ENCODE data around the gene TAS2R9. TPM values are rescaled to one million over a fixed set of nuclear protein-coding genes. Genes with fewer than 3 reads are reported as not detected.

The TAS2R9 gene
- total RNA-seq, 4 donors from 2014 or later, result not detected

- H3K4me3 ChIP-seq (ENCODE audit: low read depth, poor library complexity, severe bottlenecking), result no peak overlapping the region
- 30 to 54% methylated on average over 2 of the region's 2 CpGs for WGBS, 2 donors
- intact Hi-C loops (cut with DNase I; ENCODE audit: low total_unique reads), result no loop called here
- DNase-seq (ENCODE audit: low spot score in 2 of 2), result no peak
- no peak for TF ChIP-seq POLR2A (IDR thresholded peaks at IDR 0.05)
- TF ChIP-seq CTCF (IDR thresholded peaks at IDR 0.05), result no peak
Measured at GRCh38 chr12:10847744-10848143, 37.8 kb upstream of the TAS2R9 start.

- DNase-seq (ENCODE audit: low spot score in 2 of 2), result no peak
- TF ChIP-seq POLR2A (IDR thresholded peaks at IDR 0.05), result no peak
- no peak for TF ChIP-seq CTCF (IDR thresholded peaks at IDR 0.05)
- no peak overlapping the region for H3K4me3 ChIP-seq (ENCODE audit: low read depth, poor library complexity, severe bottlenecking)
- WGBS, 2 donors, result 95 to 96% methylated on average over 2 of the region's 2 CpGs
- intact Hi-C loops (cut with DNase I; ENCODE audit: low total_unique reads), result no loop called here
Measured at GRCh38 chr12:10842862-10843261, 32.9 kb upstream of the TAS2R9 start.

- H3K4me3 ChIP-seq (ENCODE audit: low read depth, poor library complexity, severe bottlenecking), result no peak overlapping the region
- intact Hi-C loops (cut with DNase I; ENCODE audit: low total_unique reads), result no loop called here
- TF ChIP-seq CTCF (IDR thresholded peaks at IDR 0.05), result no peak
- TF ChIP-seq POLR2A (IDR thresholded peaks at IDR 0.05), result no peak
- DNase-seq (ENCODE audit: low spot score in 2 of 2), result no peak
- 84% methylated on average over 3 of the region's 3 CpGs for WGBS, 2 donors
Measured at GRCh38 chr12:10838461-10838860, 28.5 kb upstream of the TAS2R9 start.

GRCh38 chr12:10829994-10830393, 20.0 kb upstream of the TAS2R9 start:
- intact Hi-C loops (cut with DNase I; ENCODE audit: low total_unique reads), result no loop called here
- 94 to 95% methylated on average over 1 of the region's 1 CpG for WGBS, 2 donors
- no peak overlapping the region for H3K4me3 ChIP-seq (ENCODE audit: low read depth, poor library complexity, severe bottlenecking)
- DNase-seq (ENCODE audit: low spot score in 2 of 2), result no peak
- TF ChIP-seq POLR2A (IDR thresholded peaks at IDR 0.05) (no peak), CTCF (IDR thresholded peaks at IDR 0.05) (no peak)

GRCh38 chr12:10826258-10826657, 16.3 kb upstream of the TAS2R9 start, which contains the start of gene TAS2R10:
Gene TAS2R10, minus strand, starts transcription at chr12:10826358. Its CDS starts 89 bp downstream, at chr12:10826269.
- WGBS, 2 donors, result 91 to 95% methylated on average over 3 of the region's 3 CpGs
- TF ChIP-seq POLR2A (IDR thresholded peaks at IDR 0.05) (no peak), CTCF (IDR thresholded peaks at IDR 0.05) (no peak)
- DNase-seq (ENCODE audit: low spot score in 2 of 2), result no peak
- no peak within 1 kb of the TSS for H3K4me3 ChIP-seq (ENCODE audit: low read depth, poor library complexity, severe bottlenecking)
- intact Hi-C loops (cut with DNase I; ENCODE audit: low total_unique reads), result no loop called here

GRCh38 chr12:10824957-10825356, 15.0 kb upstream of the TAS2R9 start:
- no peak for TF ChIP-seq POLR2A (IDR thresholded peaks at IDR 0.05)
- WGBS, 2 donors, result 80 to 82% methylated on average over 3 of the region's 3 CpGs
- no peak overlapping the region for H3K4me3 ChIP-seq (ENCODE audit: low read depth, poor library complexity, severe bottlenecking)
- no peak for DNase-seq (ENCODE audit: low spot score in 2 of 2)
- intact Hi-C loops (cut with DNase I; ENCODE audit: low total_unique reads), result no loop called here

All from lower leg skin (tissue), 4 donors.